HepG2 (cell line): ENCODE data around the gene KANSL1. TPM values are rescaled to one million over a fixed set of nuclear protein-coding genes. Genes with fewer than 3 reads are reported as not detected.

Experiments used
- ATF5 ChIP-seq: sonication (generic); formaldehyde crosslinking; IDR thresholded peaks from 2 replicates; pipeline ENCODE4 v1.4.0; 2020; ENCODE audit warnings: mild to moderate bottlenecking, low read depth, missing genetic modification reagents
- EP300 ChIP-seq, 3 experiments: sonication (generic) in 1 of 3; formaldehyde crosslinking in 1 of 3; IDR thresholded peaks; 2 replicates each; pipeline versions ENCODE4 v1.5.1 to v1.6.1; 2011 to 2020; ENCODE audit warnings: low read depth in 2 of 3, low read length in 2 of 3, borderline replicate concordance in 1 of 3, improper control_type of control experiment in 1 of 3, mild to moderate bottlenecking in 1 of 3, missing genetic modification reagents in 1 of 3, moderate library complexity in 1 of 3
- HMGA1 ChIP-seq: sonication (generic); formaldehyde crosslinking; conservative IDR thresholded peaks from 2 replicates; pipeline ENCODE4 v1.4.0; 2020; ENCODE audit warnings: missing genetic modification reagents
- MIER3 ChIP-seq: IDR thresholded peaks from 2 replicates; pipeline ENCODE4 v1.6.1; 2016; ENCODE audit warnings: missing compliant biosample characterization, borderline replicate concordance
- RFX1 ChIP-seq: fragments of 450-650 bp; IDR thresholded peaks from 2 replicates; pipeline ENCODE4 v1.6.1; 2017
- TOE1 ChIP-seq: sonication (generic); formaldehyde crosslinking; IDR thresholded peaks from 2 replicates; pipeline ENCODE4 v1.4.0; 2020; ENCODE audit warnings: mild to moderate bottlenecking, missing genetic modification reagents
- ZNF138 ChIP-seq: sonication (generic); formaldehyde crosslinking; IDR thresholded peaks from 2 replicates; pipeline ENCODE4 v1.5.0; 2020; ENCODE audit warnings: mild to moderate bottlenecking, low read depth, missing genetic modification reagents
- ZNF275 ChIP-seq: sonication (generic); formaldehyde crosslinking; IDR thresholded peaks from 2 replicates; pipeline ENCODE4 v1.8.0; 2022; ENCODE audit warnings: missing genetic modification reagents, mild to moderate bottlenecking, inconsistent platforms, borderline replicate concordance
- ZNF343 ChIP-seq: sonication (generic); formaldehyde crosslinking; IDR thresholded peaks from 2 replicates; pipeline ENCODE4 v1.4.0; 2020; ENCODE audit warnings: mild to moderate bottlenecking, missing genetic modification reagents
- ZNF773 ChIP-seq: sonication (generic); formaldehyde crosslinking; IDR thresholded peaks from 2 replicates; pipeline ENCODE4 v1.4.0; 2020; ENCODE audit warnings: missing genetic modification reagents, borderline replicate concordance
- polyA plus RNA-seq, 8 experiments: library from polyadenylated mRNA; depleted of rRNA in 3 of 8; stranded (reverse) in 7 of 8; unstranded in 1 of 8; fragments of >200 nt; fragmentation: Illumina TruSeq in 4 of 8; extraction: Trizol in 4 of 8; gene quantifications; 2 replicates each; pipeline versions ENCODE4 v1.2.1 to v1.2.3, GENCODE V29; 2011 to 2016; ENCODE audit warnings: low read depth in 4 of 8, missing spikeins in 1 of 8, mixed read lengths in 1 of 8; ENCODE audit not compliant: insufficient read depth in 1 of 8
- total RNA-seq, 5 experiments: library from RNA; depleted of rRNA; stranded (reverse); fragments of >200 nt; fragmentation: Illumina TruSeq; extraction: Trizol; gene quantifications; 2 replicates each; pipeline ENCODE4 v1.2.3, GENCODE V29; 2016; ENCODE audit warnings: low read depth in 1 of 5
- TF ChIP-seq, protein P1 (sequence below): sonication (generic); formaldehyde crosslinking; IDR thresholded peaks from 2 replicates; pipeline ENCODE4 v1.4.0; 2020; ENCODE audit warnings: mild to moderate bottlenecking, low read depth, missing genetic modification reagents
- TF ChIP-seq, protein P2 (sequence below): sonication (generic); formaldehyde crosslinking; IDR thresholded peaks from one replicate; pipeline ENCODE4 v1.5.1; 2020; ENCODE audit warnings: mild to moderate bottlenecking, missing genetic modification reagents; ENCODE audit errors: not compliant biosample characterization

KANSL1 gene
- total and polyA plus RNA-seq, 2 of the 13 experiments (the other 11 are each of a cell fraction or from before 2014, with no cell fraction given): 24.0 to 59.6 TPM

DNA sequence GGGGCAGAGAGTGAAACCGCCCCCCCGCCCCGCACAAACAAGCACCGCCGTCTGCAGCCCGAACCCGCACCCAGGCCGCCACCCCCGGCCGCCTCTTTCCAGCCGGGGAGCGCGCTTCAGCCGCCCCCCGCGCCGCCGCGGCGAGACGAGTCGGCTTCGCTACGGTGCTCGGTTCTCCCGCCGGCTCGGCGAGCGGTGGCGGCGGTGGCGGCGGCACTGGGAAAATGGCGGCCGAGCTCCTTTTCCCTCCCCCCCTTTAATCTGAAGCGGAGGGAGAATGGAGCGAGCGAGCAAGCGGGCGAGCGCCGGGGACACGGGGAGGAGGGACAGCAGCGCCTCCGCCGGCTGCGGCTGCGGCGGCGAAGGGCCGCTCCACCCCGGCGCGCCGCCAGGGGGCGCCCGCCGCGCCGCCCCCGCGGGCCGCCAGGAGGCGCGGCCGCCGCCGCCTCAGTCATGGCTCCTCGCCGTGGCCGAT is at the start of gene KANSL1 (continued):
- TF ChIP-seq EP300 (IDR thresholded peaks at IDR 0.05; ENCODE audit: low read depth in 2 of 2, low read length in 2 of 2) (0 out of 4 replicates have a peak, but pooled peaks of 1 of the 2 experiments have one; percentile 13), EP300 (CRISPR knock-in tag; IDR thresholded peaks at IDR 0.05; ENCODE audit: borderline replicate concordance) (no peak; the same call in 1 of the 2 replicates), ATF5 (CRISPR knock-in tag) (no peak), MIER3 (no peak), TOE1 (CRISPR knock-in tag) (no peak), ZNF138 (CRISPR knock-in tag) (no peak), RFX1 (no peak), ZNF773 (CRISPR knock-in tag) (no peak), ZNF343 (CRISPR knock-in tag) (0 out of 2 replicates have a peak, but pooled peaks have one; percentile 12), HMGA1 (CRISPR knock-in tag) (no peak), ZNF275 (CRISPR knock-in tag) (0 out of 2 replicates have a peak, but pooled peaks have one; percentile 31)
- TF ChIP-seq, protein P1, sequence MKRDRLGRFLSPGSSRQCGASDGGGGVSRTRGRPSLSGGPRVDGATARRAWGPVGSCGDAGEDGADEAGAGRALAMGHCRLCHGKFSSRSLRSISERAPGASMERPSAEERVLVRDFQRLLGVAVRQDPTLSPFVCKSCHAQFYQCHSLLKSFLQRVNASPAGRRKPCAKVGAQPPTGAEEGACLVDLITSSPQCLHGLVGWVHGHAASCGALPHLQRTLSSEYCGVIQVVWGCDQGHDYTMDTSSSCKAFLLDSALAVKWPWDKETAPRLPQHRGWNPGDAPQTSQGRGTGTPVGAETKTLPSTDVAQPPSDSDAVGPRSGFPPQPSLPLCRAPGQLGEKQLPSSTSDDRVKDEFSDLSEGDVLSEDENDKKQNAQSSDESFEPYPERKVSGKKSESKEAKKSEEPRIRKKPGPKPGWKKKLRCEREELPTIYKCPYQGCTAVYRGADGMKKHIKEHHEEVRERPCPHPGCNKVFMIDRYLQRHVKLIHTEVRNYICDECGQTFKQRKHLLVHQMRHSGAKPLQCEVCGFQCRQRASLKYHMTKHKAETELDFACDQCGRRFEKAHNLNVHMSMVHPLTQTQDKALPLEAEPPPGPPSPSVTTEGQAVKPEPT (CRISPR knock-in tag): no peak
- TF ChIP-seq, protein P2, sequence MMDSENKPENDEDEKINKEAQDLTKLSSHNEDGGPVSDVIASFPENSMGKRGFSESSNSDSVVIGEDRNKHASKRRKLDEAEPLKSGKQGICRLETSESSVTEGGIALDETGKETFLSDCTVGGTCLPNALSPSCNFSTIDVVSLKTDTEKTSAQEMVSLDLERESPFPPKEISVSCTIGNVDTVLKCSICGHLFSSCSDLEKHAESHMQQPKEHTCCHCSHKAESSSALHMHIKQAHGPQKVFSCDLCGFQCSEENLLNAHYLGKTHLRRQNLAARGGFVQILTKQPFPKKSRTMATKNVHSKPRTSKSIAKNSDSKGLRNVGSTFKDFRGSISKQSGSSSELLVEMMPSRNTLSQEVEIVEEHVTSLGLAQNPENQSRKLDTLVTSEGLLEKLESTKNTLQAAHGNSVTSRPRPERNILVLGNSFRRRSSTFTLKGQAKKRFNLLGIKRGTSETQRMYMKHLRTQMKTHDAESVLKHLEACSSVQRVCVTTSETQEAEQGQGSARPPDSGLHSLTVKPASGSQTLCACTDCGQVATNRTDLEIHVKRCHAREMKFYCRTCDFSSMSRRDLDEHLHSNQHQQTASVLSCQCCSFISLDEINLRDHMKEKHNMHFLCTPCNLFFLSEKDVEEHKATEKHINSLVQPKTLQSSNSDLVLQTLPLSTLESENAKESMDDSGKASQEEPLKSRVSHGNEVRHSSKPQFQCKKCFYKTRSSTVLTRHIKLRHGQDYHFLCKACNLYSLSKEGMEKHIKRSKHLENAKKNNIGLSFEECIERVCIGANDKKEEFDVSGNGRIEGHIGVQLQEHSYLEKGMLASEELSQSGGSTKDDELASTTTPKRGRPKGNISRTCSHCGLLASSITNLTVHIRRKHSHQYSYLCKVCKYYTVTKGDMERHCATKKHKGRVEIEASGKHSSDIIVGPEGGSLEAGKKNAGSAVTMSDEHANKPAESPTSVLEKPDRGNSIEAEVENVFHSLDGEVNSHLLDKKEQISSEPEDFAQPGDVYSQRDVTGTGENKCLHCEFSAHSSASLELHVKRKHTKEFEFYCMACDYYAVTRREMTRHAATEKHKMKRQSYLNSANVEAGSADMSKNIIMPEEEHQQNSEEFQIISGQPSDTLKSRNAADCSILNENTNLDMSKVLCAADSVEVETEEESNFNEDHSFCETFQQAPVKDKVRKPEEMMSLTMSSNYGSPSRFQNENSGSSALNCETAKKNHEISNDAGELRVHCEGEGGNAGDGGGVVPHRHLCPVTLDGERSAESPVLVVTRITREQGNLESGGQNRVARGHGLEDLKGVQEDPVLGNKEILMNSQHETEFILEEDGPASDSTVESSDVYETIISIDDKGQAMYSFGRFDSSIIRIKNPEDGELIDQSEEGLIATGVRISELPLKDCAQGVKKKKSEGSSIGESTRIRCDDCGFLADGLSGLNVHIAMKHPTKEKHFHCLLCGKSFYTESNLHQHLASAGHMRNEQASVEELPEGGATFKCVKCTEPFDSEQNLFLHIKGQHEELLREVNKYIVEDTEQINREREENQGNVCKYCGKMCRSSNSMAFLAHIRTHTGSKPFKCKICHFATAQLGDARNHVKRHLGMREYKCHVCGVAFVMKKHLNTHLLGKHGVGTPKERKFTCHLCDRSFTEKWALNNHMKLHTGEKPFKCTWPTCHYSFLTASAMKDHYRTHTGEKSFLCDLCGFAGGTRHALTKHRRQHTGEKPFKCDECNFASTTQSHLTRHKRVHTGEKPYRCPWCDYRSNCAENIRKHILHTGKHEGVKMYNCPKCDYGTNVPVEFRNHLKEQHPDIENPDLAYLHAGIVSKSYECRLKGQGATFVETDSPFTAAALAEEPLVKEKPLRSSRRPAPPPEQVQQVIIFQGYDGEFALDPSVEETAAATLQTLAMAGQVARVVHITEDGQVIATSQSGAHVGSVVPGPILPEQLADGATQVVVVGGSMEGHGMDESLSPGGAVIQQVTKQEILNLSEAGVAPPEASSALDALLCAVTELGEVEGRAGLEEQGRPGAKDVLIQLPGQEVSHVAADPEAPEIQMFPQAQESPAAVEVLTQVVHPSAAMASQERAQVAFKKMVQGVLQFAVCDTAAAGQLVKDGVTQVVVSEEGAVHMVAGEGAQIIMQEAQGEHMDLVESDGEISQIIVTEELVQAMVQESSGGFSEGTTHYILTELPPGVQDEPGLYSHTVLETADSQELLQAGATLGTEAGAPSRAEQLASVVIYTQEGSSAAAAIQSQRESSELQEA (CRISPR knock-in tag): no peak
